Skeletal muscle tissue (tissue), 4 donors: ENCODE measurements around the gene PROZ. TPM values are rescaled to one million over a fixed set of nuclear protein-coding genes. Genes with fewer than 3 reads are reported as not detected.

ENCODE experiments used
- H3K27ac ChIP-seq: one replicate; pipeline ENCODE4 v1.7.0; 2013; ENCODE audit warnings: mild to moderate bottlenecking, low read depth, low read length, inconsistent platforms
- H3K27me3 ChIP-seq, 3 donors: one replicate each; pipeline ENCODE4 v1.7.0; 2013; ENCODE audit warnings: low read length in 3 of 3; ENCODE audit not compliant: control insufficient read depth in 3 of 3, insufficient read depth in 3 of 3
- H3K36me3 ChIP-seq, 3 donors: one replicate each; pipeline ENCODE4 v1.7.0; 2013; ENCODE audit warnings: low read length in 3 of 3; ENCODE audit not compliant: control insufficient read depth in 3 of 3, insufficient read depth in 3 of 3
- H3K4me1 ChIP-seq, 3 donors: one replicate each; pipeline ENCODE4 v1.7.0; 2013; ENCODE audit warnings: low read length in 3 of 3, mild to moderate bottlenecking in 3 of 3; ENCODE audit not compliant: control insufficient read depth in 3 of 3, insufficient read depth in 3 of 3
- H3K4me3 ChIP-seq, 3 donors: one replicate each; pipeline ENCODE4 v1.7.0; 2013; ENCODE audit warnings: low read length in 3 of 3
- H3K9ac ChIP-seq, 3 donors: one replicate each; pipeline ENCODE4 v1.7.0; 2013; ENCODE audit warnings: low read length in 3 of 3, mild to moderate bottlenecking in 3 of 3, moderate library complexity in 2 of 3, low read depth in 1 of 3
- H3K9me3 ChIP-seq, 3 donors: one replicate each; pipeline ENCODE4 v1.7.0; 2013; ENCODE audit warnings: low read length in 3 of 3; ENCODE audit not compliant: control insufficient read depth in 3 of 3
- total RNA-seq: library from RNA; depleted of rRNA; stranded (reverse); fragments of >200 nt; gene quantifications from one replicate; pipeline ENCODE4 v1.2.3, GENCODE V29; 2014
- donor health status: Osteomylitis.

PROZ gene
- total RNA-seq, 1 donor from 2014 or later: not detected

GRCh38 chr13:113204378-113204734, 45.9 kb downstream of the PROZ start:
- peaks cover 32 to 56% (median 38%) of the 10 kb centered on the region in 3 donors for H3K4me1 ChIP-seq
- H3K9ac ChIP-seq: no peak overlapping the region
- no peaks in the 10 kb centered on the region for H3K9me3 ChIP-seq
- H3K36me3 ChIP-seq: peaks cover 4 to 25% (median 16%) of the 10 kb centered on the region in 3 donors
- H3K27me3 ChIP-seq: no peaks in the 10 kb centered on the region
- H3K27ac ChIP-seq: no peak overlapping the region
- H3K4me3 ChIP-seq: no peak overlapping the region

GRCh38 chr13:113205428-113205931, 47.0 kb downstream of the PROZ start:
- no peaks in the 10 kb centered on the region for H3K27me3 ChIP-seq
- H3K9me3 ChIP-seq: no peaks in the 10 kb centered on the region
- H3K4me1 ChIP-seq: peaks cover 38 to 56% (median 38%) of the 10 kb centered on the region in 3 donors
- peaks cover 0 to 14% (median 7%) of the 10 kb centered on the region in 3 donors for H3K36me3 ChIP-seq
- H3K9ac ChIP-seq: peak overlapping the region in 1 of 3 donors; percentile 5
- peak overlapping the region; percentile 38 for H3K27ac ChIP-seq
- no peak overlapping the region for H3K4me3 ChIP-seq

GRCh38 chr13:113207460-113207859, 49.0 kb downstream of the PROZ start:
- H3K4me1 ChIP-seq: peaks cover 49 to 73% (median 52%) of the 10 kb centered on the region in 3 donors
- H3K27ac ChIP-seq: peak overlapping the region; percentile 99
- no peaks in the 10 kb centered on the region for H3K9me3 ChIP-seq
- H3K9ac ChIP-seq: peak overlapping the region; percentile 94 to 98 (median 98)
- no peaks in the 10 kb centered on the region for H3K27me3 ChIP-seq
- H3K4me3 ChIP-seq: peak overlapping the region; percentile 80 to 99 (median 95)
- peaks cover 5 to 22% (median 17%) of the 10 kb centered on the region in 3 donors for H3K36me3 ChIP-seq

GRCh38 chr13:113207890-113208420, 49.5 kb downstream of the PROZ start:
- H3K27ac ChIP-seq: peak overlapping the region; percentile 99
- H3K4me3 ChIP-seq: peak overlapping the region; percentile 80 to 99 (median 95)
- H3K9me3 ChIP-seq: no peaks in the 10 kb centered on the region
- peaks cover 51 to 77% (median 56%) of the 10 kb centered on the region in 3 donors for H3K4me1 ChIP-seq
- H3K27me3 ChIP-seq: no peaks in the 10 kb centered on the region
- H3K9ac ChIP-seq: peak overlapping the region; percentile 94 to 98 (median 98)
- peaks cover 5 to 21% (median 17%) of the 10 kb centered on the region in 3 donors for H3K36me3 ChIP-seq

- H3K9me3 ChIP-seq: no peaks in the 10 kb centered on the region
- H3K9ac ChIP-seq: peak within 1 kb of the TSS; percentile 94 to 98 (median 98)
- no peaks in the 10 kb centered on the region for H3K27me3 ChIP-seq
- H3K27ac ChIP-seq: peak within 1 kb of the TSS; percentile 99
- peaks cover 5 to 19% (median 17%) of the 10 kb centered on the region in 3 donors for H3K36me3 ChIP-seq
- H3K4me1 ChIP-seq: peaks cover 51 to 77% (median 60%) of the 10 kb centered on the region in 3 donors
- peak within 1 kb of the TSS; percentile 80 to 99 (median 95) for H3K4me3 ChIP-seq
Measured at GRCh38 chr13:113208421-113209335, 50.2 kb downstream of the PROZ start, which contains the start of gene PCID2. Gene PCID2, minus strand, starts transcription at chr13:113208669. Its CDS starts 35 bp downstream, at chr13:113208634.

GRCh38 chr13:113209336-113209758, 50.9 kb downstream of the PROZ start, which contains the start of gene CUL4A:
Gene CUL4A, plus strand, starts transcription at chr13:113209613. Its CDS starts 15 bp downstream, at chr13:113209628.
- no peaks in the 10 kb centered on the region for H3K27me3 ChIP-seq
- peak within 1 kb of the TSS; percentile 82 to 99 (median 95) for H3K4me3 ChIP-seq
- peaks cover 51 to 76% (median 59%) of the 10 kb centered on the region in 3 donors for H3K4me1 ChIP-seq
- peak within 1 kb of the TSS; percentile 99 for H3K27ac ChIP-seq
- H3K9me3 ChIP-seq: no peaks in the 10 kb centered on the region
- H3K9ac ChIP-seq: peak within 1 kb of the TSS; percentile 94 to 98 (median 98)
- peaks cover 5 to 19% (median 16%) of the 10 kb centered on the region in 3 donors for H3K36me3 ChIP-seq

GRCh38 chr13:113209759-113210421, 51.4 kb downstream of the PROZ start:
- Histone ChIP-seq H3K9ac (peak overlapping the region; percentile 69 to 98 (median 69)), H3K36me3 (peaks cover 5 to 19% (median 11%) of the 10 kb centered on the region in 3 donors), H3K9me3 (no peaks in the 10 kb centered on the region), H3K4me3 (peak overlapping the region; percentile 82 to 84 (median 84)), H3K4me1 (peaks cover 51 to 76% (median 64%) of the 10 kb centered on the region in 3 donors), H3K27me3 (no peaks in the 10 kb centered on the region), H3K27ac (peak overlapping the region; percentile 78)

- no peak overlapping the region for H3K27ac ChIP-seq
Measured at GRCh38 chr13:113210833-113211232, 52.4 kb downstream of the PROZ start.

GRCh38 chr13:113211774-113212173, 53.3 kb downstream of the PROZ start:
- peaks cover 60 to 75% (median 70%) of the 10 kb centered on the region in 3 donors for H3K4me1 ChIP-seq
- no peak overlapping the region for H3K9ac ChIP-seq
- no peak overlapping the region for H3K27ac ChIP-seq
- peaks cover 5 to 9% (median 8%) of the 10 kb centered on the region in 3 donors for H3K36me3 ChIP-seq
- H3K4me3 ChIP-seq: peak overlapping the region in 1 of 3 donors; percentile 32
- H3K27me3 ChIP-seq: no peaks in the 10 kb centered on the region
- no peaks in the 10 kb centered on the region for H3K9me3 ChIP-seq

More at GRCh38 chr13:113210833-113211232, 52.4 kb downstream of the PROZ start:
- peaks cover 56 to 76% (median 68%) of the 10 kb centered on the region in 3 donors for H3K4me1 ChIP-seq
- no peaks in the 10 kb centered on the region for H3K9me3 ChIP-seq
- no peaks in the 10 kb centered on the region for H3K27me3 ChIP-seq
- H3K4me3 ChIP-seq: peak overlapping the region; percentile 6 to 82 (median 37)
- peaks cover 5 to 13% (median 11%) of the 10 kb centered on the region in 3 donors for H3K36me3 ChIP-seq
- H3K9ac ChIP-seq: peak overlapping the region in 2 of 3 donors; percentile 8 to 15
